ENCODE data around the gene REV3L.

The REV3L gene

DNA sequence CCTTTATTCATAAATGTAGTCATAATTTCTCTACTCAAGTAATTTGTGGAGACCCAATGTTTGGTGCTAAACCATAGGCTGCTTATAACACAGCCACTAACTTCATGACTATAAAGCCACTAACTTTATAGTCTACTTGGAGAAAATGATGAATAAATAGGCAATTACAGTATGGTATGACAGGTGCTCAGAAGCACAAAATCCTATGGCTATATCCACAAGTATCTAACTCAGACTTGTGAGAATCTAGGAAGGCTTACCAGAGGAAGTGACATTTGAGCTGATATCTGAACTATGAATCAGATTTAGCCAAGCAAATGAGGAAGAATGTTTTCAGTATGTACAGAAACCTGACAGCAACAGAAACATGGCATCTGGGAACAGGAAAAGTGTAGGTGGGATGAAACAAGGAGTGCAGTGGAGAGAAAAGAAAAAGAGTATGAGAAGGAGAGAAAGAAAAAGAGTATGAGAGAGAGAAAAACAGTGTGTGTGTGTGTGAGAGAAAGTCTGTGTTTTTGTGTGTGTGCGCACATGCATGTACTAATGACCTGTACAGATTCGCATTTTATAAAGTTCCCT lies 59.9 kb downstream of the REV3L start:
- DNase-seq = no peak

GRCh38 chr6:111418971-111419693 lies 63.9 kb downstream of the REV3L start:
- no peak for DNase-seq

DNA sequence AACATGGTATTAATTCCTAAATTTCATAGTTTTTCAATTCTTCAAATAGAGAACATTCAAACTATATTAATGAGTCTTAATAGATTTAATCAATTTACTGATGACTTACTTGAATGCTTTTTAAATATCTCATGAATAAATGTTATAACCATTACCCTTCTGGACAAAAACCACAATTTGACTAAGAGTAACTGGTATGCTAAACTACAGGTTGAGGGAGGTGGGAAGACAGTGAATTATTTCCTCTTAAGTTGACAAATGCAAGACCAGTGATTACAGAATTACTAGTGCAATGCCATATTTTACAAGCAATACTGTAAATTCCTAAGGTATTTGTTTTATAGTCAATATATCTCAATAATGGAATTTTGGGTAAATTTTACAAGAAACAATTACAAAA lies 65.1 kb downstream of the REV3L start:
- DNase-seq = no peak

- DNase-seq = no peak
Observed at GRCh38 chr6:111417181-111417585, 65.8 kb downstream of the REV3L start.

- no peak for DNase-seq
Observed at GRCh38 chr6:111416529-111416928, 66.5 kb downstream of the REV3L start.

GRCh38 chr6:111414373-111414772 lies 68.6 kb downstream of the REV3L start:
- no peak for DNase-seq

DNA sequence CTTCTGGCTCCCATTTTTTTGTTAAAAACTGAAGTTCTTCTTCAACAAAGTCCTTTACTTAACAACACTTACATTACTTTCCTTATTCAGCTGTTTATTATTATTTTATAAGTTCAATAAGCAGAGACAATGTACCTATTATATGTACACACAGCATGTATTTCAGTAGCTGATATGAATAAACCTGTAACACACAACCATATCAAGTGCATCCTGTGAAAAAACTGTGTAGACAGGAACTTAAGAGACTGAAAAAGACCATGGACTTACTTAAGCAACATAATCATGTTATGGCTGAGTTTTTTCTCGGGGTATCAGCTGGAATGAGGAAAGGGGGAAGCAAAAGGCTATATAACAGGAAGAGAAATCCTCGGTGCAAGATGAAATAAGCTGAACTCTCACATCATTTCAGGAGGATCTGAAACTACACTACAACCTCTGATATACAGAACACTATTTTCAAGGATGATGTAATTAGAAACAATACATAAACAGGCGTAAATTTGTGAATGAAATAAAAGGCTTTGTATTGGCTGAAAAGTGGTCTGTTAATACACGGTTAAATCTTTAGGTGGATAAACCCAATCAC lies 70.9 kb downstream of the REV3L start:
- no peak for DNase-seq

GRCh38 chr6:111411046-111411445 lies 72.0 kb downstream of the REV3L start:
- no peak for DNase-seq

DNA sequence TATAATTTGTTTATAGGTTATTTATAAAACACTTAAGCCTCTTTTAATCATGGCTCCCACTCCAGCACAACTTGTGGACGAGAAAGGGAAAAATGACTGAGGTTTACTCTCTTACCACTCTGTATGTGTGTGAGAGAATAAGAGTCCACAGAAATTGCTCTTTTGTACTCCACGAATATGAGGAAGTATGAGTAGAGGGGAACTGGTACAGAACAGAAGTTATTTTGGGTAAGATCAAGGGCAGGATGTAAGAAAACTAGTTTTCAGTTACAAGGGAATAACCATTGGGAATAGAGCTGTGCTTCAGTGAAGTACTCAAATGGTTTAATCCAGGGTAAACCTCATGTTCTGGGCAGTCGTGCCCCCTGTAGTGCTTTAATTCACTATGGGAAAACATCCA lies 72.6 kb downstream of the REV3L start:
- DNase-seq = no peak

DNA sequence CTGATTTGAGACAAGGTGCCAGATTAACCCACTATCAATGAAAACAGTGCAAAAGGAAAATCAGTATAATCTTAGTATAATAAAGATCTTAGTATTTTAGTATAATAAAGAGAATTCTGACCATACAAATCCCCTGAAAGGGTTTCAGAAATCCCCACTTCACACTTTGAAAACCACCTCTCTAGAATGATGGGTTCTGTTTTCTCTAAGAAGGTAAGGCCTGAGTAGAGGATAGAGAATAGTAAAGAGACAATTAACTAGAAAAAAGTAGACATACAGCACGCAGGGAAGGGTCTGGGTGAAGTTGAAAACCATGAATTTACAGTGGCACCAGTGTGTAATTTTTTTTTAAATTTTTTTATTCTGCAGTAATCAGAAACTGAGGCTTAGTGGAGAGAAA lies 73.6 kb downstream of the REV3L start:
- no peak for DNase-seq

GRCh38 chr6:111407686-111408085 lies 75.3 kb downstream of the REV3L start:
- no peak for DNase-seq

DNA sequence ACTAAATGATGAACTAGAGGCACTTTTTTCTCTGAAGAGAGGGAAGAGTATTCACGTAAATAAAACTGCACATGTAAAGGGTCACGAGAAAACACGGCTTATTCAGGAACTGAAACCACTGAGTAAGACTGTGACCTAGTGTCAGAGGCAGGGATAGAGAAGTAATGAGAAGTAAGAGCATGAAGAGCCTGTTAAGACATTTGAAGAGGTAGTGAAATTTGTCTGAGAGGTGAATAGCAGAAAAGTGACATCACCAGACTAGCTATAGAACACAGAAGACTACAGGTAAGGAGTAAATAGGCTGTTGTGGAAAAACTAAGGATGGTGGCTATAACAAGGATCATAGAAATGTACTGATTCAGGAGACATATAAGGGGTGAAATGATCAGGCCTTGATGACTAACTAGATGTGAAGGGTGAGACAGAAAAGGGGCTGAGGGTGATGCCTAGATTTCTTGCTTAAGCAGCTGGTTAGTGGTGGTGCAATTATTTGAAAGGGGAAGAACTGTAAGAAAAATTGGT lies 76.8 kb downstream of the REV3L start:
- DNase-seq = no peak

GRCh38 chr6:111403388-111403787 lies 79.6 kb downstream of the REV3L start:
- DNase-seq = no peak

DNA sequence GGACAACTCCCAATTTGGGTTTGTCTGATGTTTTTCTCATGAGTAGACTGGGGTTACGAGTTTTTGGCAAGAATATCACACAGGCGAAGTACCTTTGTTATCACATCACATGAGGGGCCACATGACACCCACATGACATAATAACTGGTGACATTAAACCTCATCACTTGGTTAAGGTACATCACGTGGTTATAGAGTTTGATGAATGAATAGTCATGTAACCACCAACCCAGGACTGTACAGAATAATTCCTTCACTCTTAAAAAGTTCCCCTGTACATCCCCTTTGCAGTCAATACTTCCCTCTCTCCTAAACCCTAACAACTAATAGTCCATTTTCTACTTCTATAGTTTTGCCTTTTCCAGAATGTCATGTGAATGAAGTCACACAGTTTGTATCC lies 83.4 kb downstream of the REV3L start:
- no peak for DNase-seq

- no peak for DNase-seq
Observed at GRCh38 chr6:111388681-111389080, 94.3 kb downstream of the REV3L start.

- no peak for DNase-seq
Observed at GRCh38 chr6:111382476-111383294, 100.3 kb downstream of the REV3L start.

GRCh38 chr6:111381728-111382127 lies 101.3 kb downstream of the REV3L start:
- no peak for DNase-seq

- no peak for DNase-seq
Observed at GRCh38 chr6:111381123-111381522, 101.9 kb downstream of the REV3L start.

- no peak for DNase-seq
Observed at GRCh38 chr6:111379831-111380230, 103.2 kb downstream of the REV3L start.

DNA sequence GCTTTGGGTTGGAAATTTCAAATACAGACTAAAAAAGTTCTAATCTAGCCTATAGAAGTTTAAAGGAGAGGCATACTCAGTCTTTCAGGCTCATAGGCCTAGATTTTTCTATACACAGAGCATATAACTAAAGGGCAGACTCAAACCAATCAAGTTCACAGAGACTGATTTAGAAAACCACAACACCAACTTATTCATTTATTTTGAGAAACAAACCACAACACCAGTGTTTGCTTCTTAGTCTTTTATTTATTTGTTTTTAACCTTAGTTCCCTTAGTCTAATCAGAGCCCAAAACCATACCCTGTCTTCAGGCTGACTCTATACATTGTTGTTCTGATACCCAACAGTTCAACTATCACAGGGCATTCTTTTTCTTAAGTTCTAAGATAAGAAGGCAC lies 103.7 kb downstream of the REV3L start:
- no peak for DNase-seq

GRCh38 chr6:111377558-111378120 lies 105.4 kb downstream of the REV3L start:
- DNase-seq = no peak

DNA sequence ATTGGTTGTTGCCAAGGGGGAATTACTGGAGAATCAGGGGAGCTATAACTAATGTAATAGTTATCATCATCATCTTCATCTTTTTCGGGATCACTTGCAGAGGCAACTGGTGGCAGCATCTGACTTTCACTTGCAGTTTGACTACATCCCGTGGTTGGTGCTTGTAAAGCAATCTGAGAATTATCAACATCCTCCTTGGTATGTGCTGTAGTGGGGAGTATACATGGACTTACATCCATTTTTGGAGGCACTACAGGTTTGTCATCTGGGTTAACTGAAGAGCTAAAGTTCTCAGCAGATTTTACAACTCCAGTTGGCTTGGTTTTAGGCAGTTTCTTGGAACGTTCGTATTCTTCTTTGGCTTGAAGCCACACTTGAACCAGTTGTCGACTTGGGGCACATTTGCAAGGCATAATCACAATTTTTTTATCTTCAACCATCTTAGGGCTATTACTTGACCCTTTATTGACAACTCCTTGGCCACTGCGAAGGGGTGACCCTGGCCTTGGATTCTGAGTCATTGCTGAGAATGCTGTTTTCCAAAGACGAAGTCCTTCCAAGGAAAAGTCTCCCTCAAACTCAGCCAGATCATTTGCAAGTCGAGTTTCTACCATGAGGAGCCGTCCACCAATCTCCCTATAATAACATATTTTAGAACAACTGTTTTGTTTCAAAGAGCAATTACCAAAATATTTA lies 115.5 kb downstream of the REV3L start:
- DNase-seq = no peak

Measured in NCI-H1105 treated with DMSO at 0.1 percent for 48 hours (cell line).